ENCODE results near the gene FOLR2.
"Not testable (repeated sequence)": the region's sequence is repeated elsewhere in the genome, so short reads cannot be mapped to it uniquely, and the experiment has no call there.

Gene FOLR2

GRCh38 chr11:72216638-72217037 lies at the start of gene FOLR2:
Gene FOLR2, plus strand, starts transcription at chr11:72216794. Its CDS starts 1,791 bp downstream, at chr11:72218585.
- Histone ChIP-seq H3K36me3 (no peaks in the 10 kb centered on the region), H3K9me3 (no peaks in the 10 kb centered on the region), H3K4me1 (ENCODE audit: control insufficient read depth in 1 of 2, insufficient read depth in 1 of 2, low read depth in 1 of 2, low read length in 1 of 2) (peaks cover 9 to 15% of the 10 kb centered on the region in 2 experiments), H3K27me3 (no peaks in the 10 kb centered on the region), H3K27ac (no peak within 1 kb of the TSS), H3K4me3 (ENCODE audit: low read depth in 1 of 2, low read length in 1 of 2) (no peak within 1 kb of the TSS)
- TF ChIP-seq, protein P1, sequence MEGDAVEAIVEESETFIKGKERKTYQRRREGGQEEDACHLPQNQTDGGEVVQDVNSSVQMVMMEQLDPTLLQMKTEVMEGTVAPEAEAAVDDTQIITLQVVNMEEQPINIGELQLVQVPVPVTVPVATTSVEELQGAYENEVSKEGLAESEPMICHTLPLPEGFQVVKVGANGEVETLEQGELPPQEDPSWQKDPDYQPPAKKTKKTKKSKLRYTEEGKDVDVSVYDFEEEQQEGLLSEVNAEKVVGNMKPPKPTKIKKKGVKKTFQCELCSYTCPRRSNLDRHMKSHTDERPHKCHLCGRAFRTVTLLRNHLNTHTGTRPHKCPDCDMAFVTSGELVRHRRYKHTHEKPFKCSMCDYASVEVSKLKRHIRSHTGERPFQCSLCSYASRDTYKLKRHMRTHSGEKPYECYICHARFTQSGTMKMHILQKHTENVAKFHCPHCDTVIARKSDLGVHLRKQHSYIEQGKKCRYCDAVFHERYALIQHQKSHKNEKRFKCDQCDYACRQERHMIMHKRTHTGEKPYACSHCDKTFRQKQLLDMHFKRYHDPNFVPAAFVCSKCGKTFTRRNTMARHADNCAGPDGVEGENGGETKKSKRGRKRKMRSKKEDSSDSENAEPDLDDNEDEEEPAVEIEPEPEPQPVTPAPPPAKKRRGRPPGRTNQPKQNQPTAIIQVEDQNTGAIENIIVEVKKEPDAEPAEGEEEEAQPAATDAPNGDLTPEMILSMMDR (IDR thresholded peaks at IDR 0.05) = no peak

- H3K27ac ChIP-seq; H3K9me3 ChIP-seq; H3K36me3 ChIP-seq; H3K4me3 ChIP-seq (ENCODE audit: low read depth in 1 of 2, low read length in 1 of 2); H3K27me3 ChIP-seq: not testable (repeated sequence)
- H3K4me1 ChIP-seq (ENCODE audit: control insufficient read depth in 1 of 2, insufficient read depth in 1 of 2, low read depth in 1 of 2, low read length in 1 of 2) = peaks cover 27 to 31% of the 10 kb centered on the region in 2 experiments
Observed at GRCh38 chr11:72169046-72169555, 47.5 kb upstream of the FOLR2 start.

DNA sequence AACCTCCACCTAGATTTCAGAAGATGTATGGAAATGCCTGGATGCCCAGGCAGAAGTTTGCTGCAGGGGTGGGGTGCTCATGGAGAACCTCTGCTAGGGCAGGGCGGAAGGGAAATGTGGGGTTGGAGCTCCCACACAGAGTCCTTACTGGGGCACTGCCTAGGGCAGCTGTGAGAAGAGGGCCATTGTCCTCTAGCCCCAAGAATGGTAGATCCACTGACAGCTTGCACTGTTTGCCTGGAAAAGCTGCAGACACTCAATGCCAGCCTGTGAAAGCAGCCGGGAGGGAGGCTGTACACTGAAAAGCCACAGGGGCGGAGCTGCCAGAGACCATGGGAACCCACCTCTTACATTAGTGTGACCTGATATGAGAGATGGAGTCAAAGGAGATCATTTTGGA lies 46.8 kb upstream of the FOLR2 start:
- not testable (repeated sequence) for H3K27me3 ChIP-seq; H3K36me3 ChIP-seq; H3K27ac ChIP-seq; H3K4me3 ChIP-seq (ENCODE audit: low read depth in 1 of 2, low read length in 1 of 2); H3K9me3 ChIP-seq
- H3K4me1 ChIP-seq (ENCODE audit: control insufficient read depth in 1 of 2, insufficient read depth in 1 of 2, low read depth in 1 of 2, low read length in 1 of 2) = peaks cover 31 to 37% of the 10 kb centered on the region in 2 experiments

- H3K9me3 ChIP-seq; H3K36me3 ChIP-seq; H3K27me3 ChIP-seq; H3K4me3 ChIP-seq (ENCODE audit: low read depth in 1 of 2, low read length in 1 of 2): not testable (repeated sequence)
- H3K4me1 ChIP-seq (ENCODE audit: control insufficient read depth in 1 of 2, insufficient read depth in 1 of 2, low read depth in 1 of 2, low read length in 1 of 2) = peaks cover 31 to 37% of the 10 kb centered on the region in 2 experiments
- H3K27ac ChIP-seq = peak overlapping the region; percentile 63
Observed at GRCh38 chr11:72172043-72172442, 44.6 kb upstream of the FOLR2 start.

DNA sequence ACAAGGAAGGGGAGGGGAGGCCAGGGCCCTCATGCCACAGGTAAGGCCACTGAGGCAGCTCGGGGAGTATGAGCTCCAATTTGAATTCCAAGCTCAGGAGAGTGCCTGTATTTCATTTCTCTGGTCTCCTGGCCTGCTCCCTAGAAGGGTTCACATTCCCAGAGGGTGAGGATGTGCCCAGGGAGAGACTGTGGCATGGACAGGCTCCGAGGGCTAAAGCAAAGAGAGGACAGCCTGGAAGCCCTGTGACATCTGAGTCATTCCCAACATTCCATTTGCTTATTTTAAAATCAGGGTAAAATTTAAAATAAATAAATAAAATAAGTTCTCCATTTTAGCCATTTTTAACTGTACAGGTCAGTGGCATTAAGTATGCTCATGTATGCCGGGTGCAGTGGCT lies 43.3 kb upstream of the FOLR2 start:
- no peaks in the 10 kb centered on the region for H3K9me3 ChIP-seq
- H3K36me3 ChIP-seq = no peaks in the 10 kb centered on the region
- no peaks in the 10 kb centered on the region for H3K27me3 ChIP-seq
- TF ChIP-seq, protein P1 (IDR thresholded peaks at IDR 0.05) = no peak
- peaks cover 31 to 37% of the 10 kb centered on the region in 2 experiments for H3K4me1 ChIP-seq (ENCODE audit: control insufficient read depth in 1 of 2, insufficient read depth in 1 of 2, low read depth in 1 of 2, low read length in 1 of 2)
- H3K27ac ChIP-seq = no peak overlapping the region
- no peak overlapping the region for H3K4me3 ChIP-seq (ENCODE audit: low read depth in 1 of 2, low read length in 1 of 2)

GRCh38 chr11:72174302-72175070 lies 42.1 kb upstream of the FOLR2 start:
- Histone ChIP-seq H3K36me3 (no peaks in the 10 kb centered on the region), H3K27ac (no peak overlapping the region)
- TF ChIP-seq, protein P1 (IDR thresholded peaks at IDR 0.05) = no peak

DNA sequence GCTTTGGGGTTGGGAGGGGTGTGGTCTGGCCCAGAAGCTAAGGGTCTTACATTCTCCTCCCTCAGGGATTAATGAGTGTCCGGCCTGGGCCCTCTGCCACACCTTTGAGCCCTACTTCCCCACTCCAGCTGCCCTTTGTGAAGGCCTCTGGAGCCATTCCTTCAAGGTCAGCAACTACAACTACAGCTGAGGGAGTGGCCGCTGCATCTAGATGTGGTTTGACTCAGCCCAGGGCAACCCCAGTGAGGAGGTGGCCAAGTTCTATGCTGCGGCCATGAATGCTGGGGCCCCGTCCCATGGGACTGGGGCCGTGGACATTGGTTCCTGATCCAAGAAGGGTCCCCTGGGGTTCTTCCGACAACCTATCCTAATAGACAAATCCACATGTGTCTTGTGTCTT lies 38.9 kb upstream of the FOLR2 start:
- Histone ChIP-seq H3K4me3 (ENCODE audit: low read depth in 1 of 2, low read length in 1 of 2) (no peak overlapping the region), H3K9me3 (no peaks in the 10 kb centered on the region), H3K36me3 (no peaks in the 10 kb centered on the region), H3K4me1 (ENCODE audit: control insufficient read depth in 1 of 2, insufficient read depth in 1 of 2, low read depth in 1 of 2, low read length in 1 of 2) (peaks cover 11 to 25% of the 10 kb centered on the region in 2 experiments), H3K27me3 (no peaks in the 10 kb centered on the region), H3K27ac (no peak overlapping the region)
- TF ChIP-seq, protein P1 (IDR thresholded peaks at IDR 0.05) = no peak

More at GRCh38 chr11:72174302-72175070, 42.1 kb upstream of the FOLR2 start:
- no peak overlapping the region for H3K4me3 ChIP-seq (ENCODE audit: low read depth in 1 of 2, low read length in 1 of 2)
- H3K9me3 ChIP-seq = no peaks in the 10 kb centered on the region
- H3K27me3 ChIP-seq = no peaks in the 10 kb centered on the region
- peaks cover 31 to 37% of the 10 kb centered on the region in 2 experiments for H3K4me1 ChIP-seq (ENCODE audit: control insufficient read depth in 1 of 2, insufficient read depth in 1 of 2, low read depth in 1 of 2, low read length in 1 of 2)

All from neutrophil (primary cell).